ENCODE data around the gene ZNF428.

- TF ChIP-seq JUNB (IDR thresholded peaks at IDR 0.05; ENCODE audit: unreplicated experiment) (no peak), CTCF (conservative IDR thresholded peaks at IDR 0.05; ENCODE audit: low read depth in 2 of 2) (no peak), ZNF331 (CRISPR knock-in tag; IDR thresholded peaks at IDR 0.05; ENCODE audit: low read depth) (no peak), POLR2AphosphoS5 (IDR thresholded peaks at IDR 0.05; ENCODE audit: low read depth) (no peak), REST (IDR thresholded peaks at IDR 0.05; ENCODE audit: unreplicated experiment) (no peak), EZH2 (IDR thresholded peaks at IDR 0.05; ENCODE audit: low read depth, unreplicated experiment) (no peak), EZH2phosphoT487 (IDR thresholded peaks at IDR 0.05; ENCODE audit: unreplicated experiment) (no peak)
Measured at GRCh38 chr19:43634068-43634467, 14.6 kb upstream of the ZNF428 start.
